HepG2 (cell line): Measurements from ENCODE around the gene HEXIM1. TPM values are rescaled to one million over a fixed set of nuclear protein-coding genes. Genes with fewer than 3 reads are reported as not detected.

Experiments used
- ARID5B ChIP-seq: IDR thresholded peaks from 2 replicates; pipeline ENCODE4 v1.4.0; 2020; ENCODE audit warnings: mild to moderate bottlenecking, missing genetic modification reagents
- ARNTL ChIP-seq: sonication (generic); formaldehyde crosslinking; IDR thresholded peaks from 2 replicates; pipeline ENCODE4 v1.4.0; 2020; ENCODE audit warnings: mild to moderate bottlenecking, missing genetic modification reagents
- HINFP ChIP-seq: sonication (generic); formaldehyde crosslinking; IDR thresholded peaks from 2 replicates; pipeline ENCODE4 v1.4.0; 2020; ENCODE audit warnings: low read depth, mild to moderate bottlenecking, missing genetic modification reagents
- HMGA1 ChIP-seq: sonication (generic); formaldehyde crosslinking; conservative IDR thresholded peaks from 2 replicates; pipeline ENCODE4 v1.4.0; 2020; ENCODE audit warnings: missing genetic modification reagents
- HNF1B ChIP-seq: sonication (generic); formaldehyde crosslinking; IDR thresholded peaks from 2 replicates; pipeline ENCODE4 v1.5.1; 2020; ENCODE audit warnings: mild to moderate bottlenecking, moderate library complexity, missing genetic modification reagents
- MIXL1 ChIP-seq: IDR thresholded peaks from 2 replicates; pipeline ENCODE4 v1.6.1; 2016
- PREB ChIP-seq: sonication (generic); formaldehyde crosslinking; IDR thresholded peaks from 2 replicates; pipeline ENCODE4 v1.4.0; 2020; ENCODE audit warnings: missing genetic modification reagents
- THAP7 ChIP-seq: sonication (generic); formaldehyde crosslinking; IDR thresholded peaks from 2 replicates; pipeline ENCODE4 v1.8.1; 2023; ENCODE audit warnings: mild to moderate bottlenecking, missing genetic modification reagents
- ZBTB1 ChIP-seq: sonication (generic); formaldehyde crosslinking; IDR thresholded peaks from 2 replicates; pipeline ENCODE4 v1.4.0; 2020; ENCODE audit warnings: missing genetic modification reagents, borderline replicate concordance
- ZBTB49 ChIP-seq: sonication (generic); formaldehyde crosslinking; IDR thresholded peaks from 2 replicates; pipeline ENCODE4 v1.4.0; 2020; ENCODE audit warnings: missing genetic modification reagents, borderline replicate concordance
- ZFP91 ChIP-seq: sonication (generic); formaldehyde crosslinking; IDR thresholded peaks from 2 replicates; pipeline ENCODE4 v1.9.0; 2022; ENCODE audit warnings: missing genetic modification reagents, mild to moderate bottlenecking, borderline replicate concordance
- ZMYM2 ChIP-seq: sonication (generic); formaldehyde crosslinking; IDR thresholded peaks from 2 replicates; pipeline ENCODE4 v1.8.0; 2022; ENCODE audit warnings: mild to moderate bottlenecking, missing genetic modification reagents
- ZNF432 ChIP-seq: sonication (generic); formaldehyde crosslinking; IDR thresholded peaks from 2 replicates; pipeline ENCODE4 v1.5.0; 2020; ENCODE audit warnings: missing genetic modification reagents, mild to moderate bottlenecking, borderline replicate concordance
- ZNF569 ChIP-seq: sonication (generic); formaldehyde crosslinking; IDR thresholded peaks from 2 replicates; pipeline ENCODE4 v1.5.0; 2020; ENCODE audit warnings: mild to moderate bottlenecking, missing genetic modification reagents, moderate library complexity, borderline replicate concordance
- polyA plus RNA-seq, 8 experiments: library from polyadenylated mRNA; depleted of rRNA in 3 of 8; stranded (reverse) in 7 of 8; unstranded in 1 of 8; fragments of >200 nt; fragmentation: Illumina TruSeq in 4 of 8; extraction: Trizol in 4 of 8; gene quantifications; 2 replicates each; pipeline versions ENCODE4 v1.2.1 to v1.2.3, GENCODE V29; 2011 to 2016; ENCODE audit warnings: low read depth in 4 of 8, missing spikeins in 1 of 8, mixed read lengths in 1 of 8; ENCODE audit not compliant: insufficient read depth in 1 of 8
- total RNA-seq, 5 experiments: library from RNA; depleted of rRNA; stranded (reverse); fragments of >200 nt; fragmentation: Illumina TruSeq; extraction: Trizol; gene quantifications; 2 replicates each; pipeline ENCODE4 v1.2.3, GENCODE V29; 2016; ENCODE audit warnings: low read depth in 1 of 5

Gene HEXIM1
- total and polyA plus RNA-seq, 2 of the 13 experiments (the other 11 are each of a cell fraction or from before 2014, with no cell fraction given) = 10.5 to 16.6 TPM

- TF ChIP-seq ARID5B (CRISPR knock-in tag) = peak; percentile 69
- no peak for TF ChIP-seq ZMYM2
- no peak for TF ChIP-seq ZBTB49
- TF ChIP-seq ZNF569 (CRISPR knock-in tag) = no peak
- no peak for TF ChIP-seq ZBTB1
- TF ChIP-seq THAP7 = 0 out of 2 replicates have a peak, but pooled peaks have one; percentile 0
- TF ChIP-seq HNF1B (CRISPR knock-in tag) = peak; percentile 91
- TF ChIP-seq HINFP = no peak
- peak; percentile 43; the same call in 1 of the 2 replicates for TF ChIP-seq MIXL1 (CRISPR knock-in tag)
- no peak; the same call in 1 of the 2 replicates for TF ChIP-seq ZFP91
- TF ChIP-seq ARNTL (CRISPR knock-in tag) = peak; percentile 17; the same call in 1 of the 2 replicates
- no peak for TF ChIP-seq ZNF432 (CRISPR knock-in tag)
- TF ChIP-seq PREB (CRISPR knock-in tag) = no peak
- TF ChIP-seq HMGA1 (CRISPR knock-in tag) = no peak
Observed at GRCh38 chr17:45123930-45124796, 24.1 kb upstream of the HEXIM1 start (continued).
